ENCODE results near the gene ST8SIA2.

ST8SIA2 gene

GRCh38 chr15:92499731-92500530 is 106.2 kb downstream of the ST8SIA2 start:
- DNase-seq: no peak

- DNase-seq: no peak
Observed at GRCh38 chr15:92502336-92502735, 108.7 kb downstream of the ST8SIA2 start.

GRCh38 chr15:92502930-92503857 is 109.5 kb downstream of the ST8SIA2 start:
- DNase-seq: no peak

GRCh38 chr15:92503889-92504288 is 110.2 kb downstream of the ST8SIA2 start:
- DNase-seq: no peak

- no peak for DNase-seq
Observed at GRCh38 chr15:92505611-92506010, 111.9 kb downstream of the ST8SIA2 start.

GRCh38 chr15:92506506-92506905 is 112.8 kb downstream of the ST8SIA2 start:
- DNase-seq: no peak

- no peak for DNase-seq
Observed at GRCh38 chr15:92510163-92510882, 116.6 kb downstream of the ST8SIA2 start.

Measured in DMS153 (cell line).